HG03575 (cell line): Measurements from ENCODE around the gene MS4A10.
"Not testable (repeated sequence)": the region's sequence is repeated elsewhere in the genome, so short reads cannot be mapped to it uniquely, and the experiment has no call there.

Source experiments
- ATAC-seq: cut with Tn5 transposase; IDR thresholded peaks from one replicate; pipeline ENCODE4 v1.9.1; 2021; ENCODE audit not compliant: unreplicated experiment, insufficient number of reproducible peaks, low FRiP score; ENCODE audit errors: extremely low read depth

MS4A10 gene

GRCh38 chr11:60785136-60785535 is at the start of gene MS4A10:
Gene MS4A10, plus strand, starts transcription at chr11:60785333. Its CDS starts 5,003 bp downstream, at chr11:60790336.
- no peak for ATAC-seq

DNA sequence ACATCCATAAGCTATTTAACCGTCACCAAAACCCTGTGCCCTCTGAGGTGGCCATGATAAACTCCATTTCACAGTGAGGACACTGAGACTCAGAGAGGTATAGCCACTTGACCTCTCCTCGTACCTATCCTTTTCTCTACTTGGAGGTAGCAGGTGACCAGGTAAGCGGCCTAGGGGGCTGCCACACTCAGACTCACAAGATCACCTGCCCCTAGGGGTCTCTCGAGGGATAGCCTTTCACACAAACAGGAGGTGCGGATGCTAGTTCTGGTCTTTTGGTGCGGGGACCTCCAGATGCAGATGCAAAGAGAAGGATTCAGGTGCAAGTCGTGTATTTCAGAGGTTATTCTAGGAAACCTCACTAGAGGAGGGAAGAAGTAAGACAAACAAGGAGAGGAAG is 46.0 kb upstream of the MS4A10 start:
- ATAC-seq: no peak

DNA sequence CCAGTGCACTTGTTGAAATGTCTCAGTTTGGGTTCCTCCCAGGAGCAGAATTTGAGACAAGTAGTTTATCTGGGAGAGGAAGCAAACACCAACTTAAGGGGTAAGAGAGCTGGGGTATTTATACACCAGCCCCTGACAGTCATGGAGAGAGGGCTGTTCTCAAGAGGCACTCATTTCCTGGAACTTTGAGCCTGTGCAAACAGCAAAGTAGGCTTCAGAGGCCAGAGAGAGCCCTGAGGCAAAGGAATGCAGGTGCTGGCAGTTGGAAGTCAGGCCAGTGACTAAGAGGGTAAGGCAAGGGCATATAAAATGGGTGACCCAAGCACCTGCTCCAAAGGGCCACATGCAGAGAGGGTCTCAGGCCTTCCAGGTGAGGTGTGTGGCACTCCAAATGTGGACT is 44.6 kb upstream of the MS4A10 start:
- no peak for ATAC-seq

DNA sequence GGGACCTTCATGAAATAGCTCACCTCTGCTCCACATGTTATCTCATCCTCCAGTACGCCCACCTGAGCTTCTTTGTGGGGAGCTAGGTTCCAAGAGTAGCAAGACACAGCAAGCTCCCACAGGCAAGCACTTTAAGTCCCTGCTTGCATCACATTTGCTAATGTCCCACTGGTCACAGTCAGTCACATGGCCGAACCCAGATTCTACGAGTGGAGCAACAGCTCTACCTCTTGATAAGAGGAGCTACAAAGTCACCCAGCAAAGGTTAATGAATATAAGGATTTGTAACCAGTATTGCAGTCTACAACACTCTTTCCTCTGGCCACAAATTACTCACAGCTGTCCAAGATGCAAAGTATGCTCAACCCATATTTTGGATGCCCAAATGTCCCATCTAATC is 43.7 kb upstream of the MS4A10 start:
- no peak for ATAC-seq

- ATAC-seq: no peak
These were observed 42.1 kb upstream of the MS4A10 start for GRCh38 chr11:60743058-60743457.

DNA sequence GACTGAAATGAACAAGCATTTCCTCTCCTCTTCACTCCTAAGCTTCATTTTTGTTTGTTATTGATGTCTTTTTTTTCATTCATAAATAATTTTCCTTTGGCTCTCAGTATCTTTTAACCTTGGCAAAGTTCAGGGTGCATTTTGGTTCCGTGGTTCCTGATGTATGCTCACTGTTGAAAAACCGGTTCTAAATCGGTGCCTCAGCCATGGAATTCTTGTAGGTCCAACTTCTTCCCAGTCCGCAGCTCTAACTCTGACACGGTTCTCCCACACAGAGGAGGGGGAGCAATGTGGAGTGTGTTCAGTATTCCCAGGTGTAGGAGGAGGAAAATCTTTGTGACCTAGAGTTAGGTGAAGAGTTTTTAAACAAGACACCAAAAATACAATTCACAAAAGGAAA is 41.0 kb upstream of the MS4A10 start:
- ATAC-seq: no peak

GRCh38 chr11:60747359-60747873 is 37.7 kb upstream of the MS4A10 start:
- ATAC-seq: no peak

GRCh38 chr11:60748225-60748624 is 36.9 kb upstream of the MS4A10 start:
- ATAC-seq: no peak

DNA sequence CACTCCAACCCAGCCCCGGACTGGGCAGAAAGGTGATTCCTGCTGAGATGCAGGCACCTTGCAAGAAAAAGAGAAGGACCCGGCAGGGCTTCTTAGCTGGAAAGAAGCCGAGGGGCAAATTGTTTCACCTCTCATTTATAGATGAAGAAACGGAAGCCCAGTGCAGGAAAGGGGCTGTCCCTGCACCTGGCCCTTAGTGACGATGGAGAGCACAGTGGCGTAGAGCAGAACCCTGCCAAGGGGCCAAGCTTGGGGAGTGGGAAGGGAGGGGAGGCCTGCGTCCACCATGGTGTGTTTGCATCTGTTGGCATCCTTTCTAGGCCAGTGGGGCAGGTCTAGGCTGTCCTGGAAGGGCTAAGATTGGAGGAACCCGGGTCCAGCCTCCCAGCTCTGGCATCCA is 36.3 kb upstream of the MS4A10 start:
- ATAC-seq: no peak

DNA sequence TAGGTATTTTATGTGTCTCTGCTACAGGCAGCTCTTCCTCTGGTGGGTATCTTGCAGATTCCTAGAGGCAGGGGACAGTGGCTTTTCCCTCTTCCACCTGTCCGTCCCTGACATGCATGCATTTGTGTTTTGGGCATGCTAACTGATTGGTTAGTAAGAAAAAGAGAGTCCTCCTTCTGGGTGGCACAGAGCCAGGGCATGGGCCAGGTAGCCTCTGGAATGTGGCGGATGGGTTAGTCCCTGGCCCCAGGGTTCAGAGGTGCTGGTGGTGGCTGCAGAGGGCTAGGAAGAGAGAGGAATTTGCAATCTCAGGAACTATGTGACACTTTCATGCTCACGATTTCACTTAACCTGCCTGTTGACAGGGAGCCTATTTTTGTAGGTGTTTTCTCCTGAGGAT is 34.2 kb upstream of the MS4A10 start:
- no peak for ATAC-seq

DNA sequence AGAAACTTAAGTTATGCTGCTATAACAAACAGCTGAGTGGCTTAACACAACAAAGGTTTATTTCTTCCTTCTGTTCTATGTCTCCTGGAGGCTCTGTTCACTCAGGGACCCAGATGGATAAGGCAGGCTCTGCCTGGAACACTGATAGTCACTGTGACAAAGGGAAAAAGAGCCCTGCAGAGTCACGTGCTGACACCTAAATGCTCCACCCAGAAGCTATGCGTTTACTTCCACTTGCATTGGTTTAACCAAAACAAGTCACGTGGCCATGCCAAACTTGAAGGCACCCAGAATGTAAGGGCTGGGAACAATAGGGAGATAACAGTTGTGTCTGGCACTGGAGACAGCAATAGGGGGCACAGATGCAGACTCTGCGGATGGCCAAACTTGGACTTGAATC is 31.8 kb upstream of the MS4A10 start:
- ATAC-seq: no peak

GRCh38 chr11:60754887-60755286 is 30.2 kb upstream of the MS4A10 start:
- no peak for ATAC-seq

DNA sequence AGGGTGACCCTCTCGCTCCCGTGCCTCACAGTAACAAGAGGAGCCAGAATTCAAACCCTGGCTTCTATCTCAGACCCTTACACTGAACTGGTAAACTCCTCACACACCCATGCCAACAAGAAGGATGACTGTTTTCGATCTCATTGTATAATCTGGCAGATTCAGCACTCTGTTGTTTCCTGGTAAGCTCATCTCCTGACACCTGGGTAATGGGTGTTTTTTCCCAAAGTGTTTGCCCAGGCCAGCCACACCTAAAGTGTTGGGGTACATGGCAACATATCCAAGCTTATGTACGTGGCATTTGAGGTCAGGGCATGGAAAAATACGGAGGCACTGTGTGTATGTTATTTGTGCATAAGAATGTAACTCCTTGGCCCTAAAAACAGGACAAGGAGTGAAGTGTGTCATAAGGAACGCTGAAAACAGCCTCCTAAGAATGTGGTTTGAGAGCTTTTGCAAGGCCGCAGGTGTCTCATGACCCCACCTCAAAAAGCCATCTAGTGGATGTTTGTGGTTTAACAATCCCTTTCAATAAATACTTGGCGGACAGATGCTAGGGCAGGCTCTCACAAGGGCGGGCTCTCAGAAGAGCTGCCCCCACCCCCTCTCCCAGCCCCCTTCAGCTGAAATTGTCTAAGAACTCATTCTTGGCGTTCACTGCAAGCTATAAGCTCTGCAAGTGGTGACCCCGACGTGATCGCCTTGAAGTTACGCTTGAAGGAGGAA is 28.7 kb upstream of the MS4A10 start, which contains the start of gene MS4A15:
Gene MS4A15, plus strand, starts transcription at position 561 of the 726 bp plus-strand sequence. CDS start 6,867 bp downstream, outside the sequence.
- no peak for ATAC-seq

DNA sequence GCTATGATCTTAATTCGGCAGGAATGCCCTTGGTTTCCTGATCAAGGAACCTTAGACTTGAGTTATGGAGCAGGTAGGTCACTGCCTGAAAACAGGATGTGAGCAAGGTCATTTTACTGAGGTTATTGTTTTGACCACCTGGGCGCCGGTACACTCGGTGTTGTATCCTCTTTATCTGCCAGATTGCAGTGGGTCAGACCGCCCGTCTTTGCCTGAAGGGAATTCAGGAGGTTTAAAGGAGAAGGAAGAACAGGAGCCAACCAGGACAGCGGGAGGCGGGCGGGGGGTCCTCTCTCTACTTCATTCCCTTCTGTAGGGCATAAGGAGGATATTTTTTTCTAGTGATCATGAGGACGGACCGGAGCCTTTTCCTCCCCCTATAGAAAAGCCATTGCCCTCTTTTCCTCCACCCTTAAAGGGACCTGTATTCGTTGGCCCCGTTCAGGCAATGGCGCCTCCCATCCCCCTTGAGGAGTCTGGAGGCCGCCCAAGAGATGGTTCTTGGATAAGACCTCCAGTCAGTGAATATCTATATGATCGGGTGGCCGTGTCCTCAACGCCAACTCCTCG is 27.8 kb upstream of the MS4A10 start:
- no peak for ATAC-seq

- not testable (repeated sequence) for ATAC-seq
These were observed 26.5 kb upstream of the MS4A10 start for GRCh38 chr11:60758671-60759070.

DNA sequence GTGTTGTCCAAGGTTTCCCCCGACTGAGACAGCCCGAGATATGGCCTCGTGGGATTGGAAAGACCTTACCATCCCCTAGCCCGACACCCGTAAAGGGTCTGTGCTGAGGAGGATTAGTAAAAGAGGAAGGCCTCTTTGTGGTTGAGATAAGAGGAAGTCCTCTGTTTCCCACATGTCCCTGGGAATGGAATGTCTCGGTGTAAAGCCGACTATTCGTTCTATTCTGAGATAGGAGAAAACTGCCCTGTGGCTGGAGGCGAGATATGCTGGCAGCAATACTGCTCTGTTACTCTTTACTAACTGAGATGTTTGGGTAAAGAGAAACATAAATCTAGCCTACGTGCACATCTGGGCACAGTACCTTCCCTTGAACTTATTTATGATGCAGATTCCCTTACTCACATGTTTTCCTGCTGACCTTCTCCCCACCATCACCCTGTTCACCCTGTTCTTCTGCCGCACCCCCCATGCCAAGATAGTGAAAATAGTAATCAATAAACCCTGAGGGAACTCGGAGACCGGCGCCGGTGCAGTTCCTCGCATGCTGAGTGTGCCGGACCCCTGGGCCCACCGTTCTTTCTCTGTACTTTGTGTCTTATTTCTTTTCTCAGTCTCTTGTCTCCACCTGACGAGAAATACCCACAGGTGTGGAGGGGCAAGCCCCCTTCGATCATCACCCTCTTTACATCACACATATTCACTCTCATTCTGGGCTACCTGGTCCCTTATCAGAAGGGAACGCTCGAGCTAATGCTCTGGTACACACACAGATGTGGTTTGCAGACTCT is 25.5 kb upstream of the MS4A10 start:
- not testable (repeated sequence) for ATAC-seq

DNA sequence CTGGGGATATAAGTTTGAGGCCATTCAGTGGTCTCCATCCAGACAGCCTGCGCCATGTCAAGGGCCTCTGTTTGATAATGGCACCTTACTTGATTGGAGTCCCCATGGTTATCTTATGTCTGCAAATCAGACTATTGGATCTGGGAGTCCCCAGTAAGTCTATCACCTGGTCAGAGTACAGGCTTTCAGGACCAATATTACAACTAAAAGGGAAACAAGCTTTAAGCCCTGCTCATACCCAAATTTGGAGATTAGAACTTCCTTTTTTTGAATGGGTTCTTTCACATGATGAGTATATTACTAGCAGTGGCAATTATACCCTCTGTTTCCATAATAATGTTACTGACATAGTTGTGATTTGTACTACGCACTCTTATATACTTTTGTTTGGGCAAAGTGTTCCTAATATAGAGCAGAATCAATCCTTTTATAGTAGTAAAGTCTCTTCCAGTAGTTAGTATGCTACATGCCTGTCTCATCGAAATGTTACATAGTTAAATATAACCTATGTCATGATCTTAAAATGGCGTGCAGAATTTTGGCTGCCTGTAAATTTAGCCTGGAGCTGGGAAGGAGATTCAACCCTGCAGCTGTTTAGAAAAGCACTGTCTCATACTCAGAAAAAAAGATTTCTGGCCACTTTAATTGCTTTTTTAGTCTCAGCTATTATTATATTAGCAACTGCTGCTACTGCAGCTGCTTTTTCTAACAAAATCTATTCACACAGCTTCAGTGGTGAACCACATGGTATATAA is 23.5 kb upstream of the MS4A10 start:
- ATAC-seq: no peak

- peak; percentile 38 for ATAC-seq
These were observed 22.1 kb upstream of the MS4A10 start for GRCh38 chr11:60762851-60763691.
